MCF 10A (cell line): ENCODE measurements around the gene XAB2. TPM values are rescaled to one million over a fixed set of nuclear protein-coding genes. Genes with fewer than 3 reads are reported as not detected.

ENCODE experiments used
- BruUV-seq: library from RNA; stranded (reverse); fragments of 400-500 nt; replicated peaks from 2 replicates; lab custom pipeline; 2021; lab: Mats Ljungman, UMichigan
- CTCF ChIA-PET: fragments of 300-600 bp; sonication (Branson Sonifier 250); formaldehyde crosslinking; extraction: SDS; loops from one replicate; lab custom pipeline; 2021; ENCODE audit warnings: antibody characterized with exemption, inconsistent platforms; lab: Yijun Ruan, JAX
- POLR2A ChIA-PET: fragments of 300-600, 350-650 bp; sonication (Branson Sonifier 250); formaldehyde crosslinking; extraction: SDS; loops from one replicate; lab custom pipeline; 2020; ENCODE audit warnings: antibody characterized with exemption, inconsistent platforms; lab: Yijun Ruan, JAX
- DNase-seq: peaks from one replicate; pipeline ENCODE4 v3.0.0-alpha.2; 2018; ENCODE audit not compliant: unreplicated experiment
- H3K27ac Mint-ChIP-seq: one replicate; pipeline ENCODE4 v1.8.0; 2022; ENCODE audit warnings: mild to moderate bottlenecking, low read depth, mixed read lengths; ENCODE audit not compliant: unreplicated experiment
- H3K27me3 Mint-ChIP-seq: one replicate; pipeline ENCODE4 v1.8.0; 2022; ENCODE audit warnings: mixed read lengths; ENCODE audit not compliant: insufficient read depth, unreplicated experiment
- H3K36me3 Mint-ChIP-seq: one replicate; pipeline ENCODE4 v1.8.0; 2022; ENCODE audit warnings: mild to moderate bottlenecking, moderate library complexity, mixed read lengths; ENCODE audit not compliant: insufficient read depth, unreplicated experiment
- H3K4me1 Mint-ChIP-seq: one replicate; pipeline ENCODE4 v1.8.0; 2022; ENCODE audit warnings: mixed read lengths; ENCODE audit not compliant: insufficient read depth, unreplicated experiment
- H3K4me3 Mint-ChIP-seq: one replicate; pipeline ENCODE4 v1.8.0; 2022; ENCODE audit warnings: mild to moderate bottlenecking, moderate library complexity, mixed read lengths; ENCODE audit not compliant: unreplicated experiment
- H3K9me3 Mint-ChIP-seq: one replicate; pipeline ENCODE4 v1.8.0; 2022; ENCODE audit warnings: mixed read lengths; ENCODE audit not compliant: unreplicated experiment
- intact Hi-C: fragments of 100-400 bp; cut with micrococcal nuclease; formaldehyde crosslinking; loops from 2 replicates; pipeline ENCODE4 v1.14.1; 2022
- total RNA-seq: library from RNA; stranded (reverse); gene quantifications from 2 replicates; pipeline ENCODE4 v1.2.3, GENCODE V29; 2022
- TF ChIP-seq, protein P1 (sequence below): fragments of 200-600 bp; IDR thresholded peaks from one replicate; pipeline ENCODE4 v1.8.0; 2022; ENCODE audit warnings: antibody characterized with exemption, mild to moderate bottlenecking; ENCODE audit not compliant: unreplicated experiment

Gene XAB2
- total RNA-seq, 1 experiment from 2014 or later = 28.7 TPM

DNA sequence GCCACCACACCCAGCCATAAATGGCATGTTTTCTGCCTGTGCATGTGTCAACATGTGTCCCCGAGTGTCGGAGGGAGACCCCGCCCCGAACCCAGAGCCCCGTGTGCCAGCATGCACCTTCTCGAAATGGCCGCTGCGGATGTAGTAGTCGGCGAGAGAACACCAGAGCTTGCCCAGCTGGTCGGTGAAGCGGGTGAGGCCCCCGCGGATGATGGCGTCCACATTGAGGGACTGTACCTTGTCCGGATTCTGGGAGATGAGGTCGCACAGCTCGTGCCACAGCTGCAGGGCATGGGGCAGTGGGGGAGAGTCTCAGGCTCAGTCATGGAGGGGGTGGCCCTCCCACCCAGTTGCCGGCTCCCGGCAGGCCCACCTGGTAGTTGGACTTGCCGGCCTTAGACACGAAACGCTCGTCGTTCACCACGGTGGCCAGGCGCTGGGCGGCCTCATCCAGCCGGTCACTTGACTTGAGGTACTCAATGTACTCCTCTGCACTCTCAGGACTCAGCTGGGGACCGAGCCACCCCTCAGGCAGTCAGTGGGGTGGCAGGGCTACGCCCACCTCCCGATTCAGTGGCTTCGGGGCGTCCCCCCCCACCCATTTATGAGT lies 3.5 kb downstream of the XAB2 start:
- Mint-ChIP-seq H3K27me3 (no peaks in the 10 kb centered on the region), H3K36me3 (peaks cover 52% of the 10 kb centered on the region), H3K4me1 (peaks cover 23% of the 10 kb centered on the region), H3K4me3 (no peak overlapping the region), H3K27ac (no peak overlapping the region), H3K9me3 (no peaks in the 10 kb centered on the region)
- no TSS peak for BruUV-seq
- ChIA-PET CTCF (interaction anchor here (0.5 to 1.2 kb wide), 2 partner anchors 33 to 57 kb away, joined by 3 to 6 read pairs; no protein-coding TSS in a partner anchor), POLR2A (interaction anchor here (1.3 kb wide), 1 partner anchor 10 kb away, joined by 3 read pairs; no protein-coding TSS in a partner anchor)
- intact Hi-C loops = no loop called here
- no peak for DNase-seq
- TF ChIP-seq, protein P1, sequence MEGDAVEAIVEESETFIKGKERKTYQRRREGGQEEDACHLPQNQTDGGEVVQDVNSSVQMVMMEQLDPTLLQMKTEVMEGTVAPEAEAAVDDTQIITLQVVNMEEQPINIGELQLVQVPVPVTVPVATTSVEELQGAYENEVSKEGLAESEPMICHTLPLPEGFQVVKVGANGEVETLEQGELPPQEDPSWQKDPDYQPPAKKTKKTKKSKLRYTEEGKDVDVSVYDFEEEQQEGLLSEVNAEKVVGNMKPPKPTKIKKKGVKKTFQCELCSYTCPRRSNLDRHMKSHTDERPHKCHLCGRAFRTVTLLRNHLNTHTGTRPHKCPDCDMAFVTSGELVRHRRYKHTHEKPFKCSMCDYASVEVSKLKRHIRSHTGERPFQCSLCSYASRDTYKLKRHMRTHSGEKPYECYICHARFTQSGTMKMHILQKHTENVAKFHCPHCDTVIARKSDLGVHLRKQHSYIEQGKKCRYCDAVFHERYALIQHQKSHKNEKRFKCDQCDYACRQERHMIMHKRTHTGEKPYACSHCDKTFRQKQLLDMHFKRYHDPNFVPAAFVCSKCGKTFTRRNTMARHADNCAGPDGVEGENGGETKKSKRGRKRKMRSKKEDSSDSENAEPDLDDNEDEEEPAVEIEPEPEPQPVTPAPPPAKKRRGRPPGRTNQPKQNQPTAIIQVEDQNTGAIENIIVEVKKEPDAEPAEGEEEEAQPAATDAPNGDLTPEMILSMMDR = no peak

DNA sequence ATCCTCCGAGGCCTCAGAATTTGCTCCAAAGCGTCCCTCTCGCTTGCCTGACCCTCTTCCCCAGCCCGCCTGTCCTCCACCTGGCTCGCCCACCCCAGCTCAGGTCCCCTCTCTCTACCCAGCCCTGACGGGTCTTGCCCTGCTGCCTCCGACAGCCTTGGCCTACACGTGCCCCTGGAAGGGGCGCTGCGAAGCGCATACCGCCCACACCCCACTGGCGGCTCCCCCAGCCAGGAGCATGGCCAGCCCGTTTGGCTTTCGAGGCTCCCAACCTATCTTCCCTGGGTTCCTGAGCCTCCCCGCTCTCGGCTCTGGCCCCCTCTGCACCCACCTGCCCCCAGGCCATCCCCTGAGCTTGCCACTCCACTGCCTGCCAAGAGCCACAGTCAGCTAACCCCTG lies 4.5 kb downstream of the XAB2 start:
- POLR2A ChIA-PET = no interaction called here
- no TSS peak for BruUV-seq
- DNase-seq = no peak
- CTCF ChIA-PET = interaction anchor here (0.5 kb wide), 1 partner anchor 1856 kb away, joined by 3 read pairs; no protein-coding TSS in a partner anchor
- H3K4me1 Mint-ChIP-seq = peaks cover 18% of the 10 kb centered on the region
- no peaks in the 10 kb centered on the region for H3K9me3 Mint-ChIP-seq
- TF ChIP-seq, protein P1 = no peak
- no peak overlapping the region for H3K27ac Mint-ChIP-seq
- peaks cover 61% of the 10 kb centered on the region for H3K36me3 Mint-ChIP-seq
- intact Hi-C loops = no loop called here
- H3K27me3 Mint-ChIP-seq = no peaks in the 10 kb centered on the region
- no peak overlapping the region for H3K4me3 Mint-ChIP-seq

DNA sequence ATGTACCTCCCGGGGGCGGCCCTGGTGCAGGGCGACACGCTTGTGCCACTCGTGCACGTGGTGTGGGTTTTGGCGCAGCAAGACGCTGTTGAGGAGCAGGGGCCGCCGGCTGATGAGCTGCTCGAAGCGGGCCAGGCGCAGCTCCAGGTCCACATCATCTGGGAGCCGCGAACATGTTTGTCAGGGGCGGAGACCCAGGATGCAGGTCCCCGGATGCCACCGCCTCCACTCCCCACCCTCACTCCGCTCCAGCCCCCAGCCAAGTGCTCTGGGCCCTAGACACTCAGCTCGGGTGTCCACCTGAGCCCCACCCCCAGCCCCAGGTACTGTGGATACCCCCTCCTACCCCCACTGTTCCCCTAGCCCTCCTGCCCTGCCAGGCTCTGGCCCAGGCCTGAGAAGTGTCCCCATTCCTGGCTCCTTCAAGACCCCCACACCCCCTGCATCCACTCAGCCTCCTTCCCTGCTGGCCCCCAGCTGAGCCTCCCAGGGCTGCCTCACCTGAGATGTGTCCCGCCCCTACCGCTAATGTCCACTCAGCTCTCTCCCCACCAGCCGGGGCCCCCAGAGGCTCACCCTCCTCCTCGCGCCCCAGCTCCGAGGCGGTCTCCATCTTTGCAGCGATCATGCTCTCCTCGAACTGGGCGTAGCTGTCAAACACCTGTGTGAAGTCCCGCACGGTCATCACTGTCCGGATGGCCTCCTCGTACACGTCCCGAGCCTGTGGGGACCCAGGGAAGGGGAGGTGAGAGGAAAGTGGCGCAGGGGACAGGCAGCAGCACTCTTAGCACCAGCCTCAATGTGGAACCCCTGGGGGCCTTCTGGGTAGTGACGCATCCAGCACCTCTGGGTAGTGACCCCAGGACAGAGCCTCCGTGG lies 5.4 kb downstream of the XAB2 start:
- Mint-ChIP-seq H3K27ac (no peak overlapping the region), H3K4me1 (peaks cover 12% of the 10 kb centered on the region), H3K36me3 (peaks cover 61% of the 10 kb centered on the region), H3K4me3 (no peak overlapping the region), H3K9me3 (no peaks in the 10 kb centered on the region), H3K27me3 (no peaks in the 10 kb centered on the region)
- no peak for DNase-seq
- TF ChIP-seq, protein P1 = no peak
- BruUV-seq = no TSS peak
- POLR2A ChIA-PET = no interaction called here
- CTCF ChIA-PET = interaction anchor here (0.9 kb wide), 1 partner anchor 56 kb away, joined by 3 read pairs; no protein-coding TSS in a partner anchor
- intact Hi-C loops = no loop called here
